BLaER1 treated with 17β-estradiol and CSF1 and Interleukin-3, amounts not matched to agents 10 nM and 100 nM (cell line): ENCODE results near the gene MCTP1.

Source experiments
- H3K27ac ChIP-seq, 11 experiments: shearing (Covaris generic); formaldehyde crosslinking; 2 replicates each; pipeline ENCODE4 v1.8.1; 2022
- H3K27me3 ChIP-seq, 11 experiments: shearing (Covaris generic); formaldehyde crosslinking; 2 replicates each; pipeline ENCODE4 v1.8.1; 2022
- H3K36me3 ChIP-seq, 11 experiments: shearing (Covaris generic); formaldehyde crosslinking; 2 replicates each; pipeline ENCODE4 v1.8.1; 2022
- H3K4me1 ChIP-seq, 10 experiments: shearing (Covaris generic); formaldehyde crosslinking; 2 replicates each; pipeline ENCODE4 v1.8.1; 2022
- H3K4me2 ChIP-seq, 11 experiments: shearing (Covaris generic); formaldehyde crosslinking; 2 replicates each; pipeline ENCODE4 v1.8.1; 2022
- H3K4me3 ChIP-seq, 10 experiments: shearing (Covaris generic); formaldehyde crosslinking; 2 replicates each; pipeline ENCODE4 v1.8.1; 2022
- H3K9ac ChIP-seq, 11 experiments: shearing (Covaris generic); formaldehyde crosslinking; 2 replicates each; pipeline ENCODE4 v1.8.1; 2022
- H3K9me3 ChIP-seq, 11 experiments: shearing (Covaris generic); formaldehyde crosslinking; replicated peaks in 1 of 11; 2 replicates each; pipeline ENCODE4 v1.8.1; 2022
- H4K20me1 ChIP-seq, 11 experiments: shearing (Covaris generic); formaldehyde crosslinking; 2 replicates each; pipeline ENCODE4 v1.8.1; 2022
- Cebpa-rat ChIP-seq, 11 experiments: shearing (Covaris generic); IDR thresholded peaks; 2 replicates each; pipeline ENCODE4 v1.8.1; 2022

MCTP1 gene

DNA sequence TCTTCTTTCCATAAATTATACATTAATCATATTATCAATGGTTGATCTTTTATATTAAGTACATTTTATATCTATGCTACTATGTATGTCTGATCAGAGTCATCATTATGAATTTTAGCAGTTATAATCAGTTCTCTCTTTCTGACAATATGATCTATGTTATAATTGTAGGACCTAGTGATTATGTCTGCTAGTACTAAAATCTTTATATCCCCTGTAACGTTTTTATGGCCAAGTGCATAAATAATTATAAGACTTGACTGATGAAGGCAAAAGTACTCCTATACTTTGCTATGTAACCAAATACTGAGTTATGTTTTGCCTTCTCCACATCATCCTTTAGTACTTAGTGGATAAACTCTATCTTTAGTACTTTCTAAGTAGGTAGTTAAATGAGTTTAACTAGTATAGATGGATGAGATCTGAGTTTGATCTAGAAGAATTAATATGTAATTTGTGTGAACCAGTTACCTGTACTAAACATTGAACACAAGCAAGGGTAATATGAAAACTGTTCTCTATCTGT lies 591.0 kb downstream of the MCTP1 start:
- H3K27me3 ChIP-seq: no peaks in the 10 kb centered on the region
- H3K36me3 ChIP-seq: peaks cover 4 to 79% (median 28%) of the 10 kb centered on the region in 11 experiments; a peak in 17 of 22 replicates
- H3K9ac ChIP-seq: no peak overlapping the region
- no peak overlapping the region for H3K4me2 ChIP-seq
- H4K20me1 ChIP-seq: no peaks in the 10 kb centered on the region; a peak in 1 of 22 replicates
- TF ChIP-seq Cebpa-rat (IDR thresholded peaks at IDR 0.05): no peak
- H3K4me3 ChIP-seq: no peak overlapping the region
- H3K9me3 ChIP-seq: no peaks in the 10 kb centered on the region
- H3K27ac ChIP-seq: no peak overlapping the region
- H3K4me1 ChIP-seq: no peaks in the 10 kb centered on the region

DNA sequence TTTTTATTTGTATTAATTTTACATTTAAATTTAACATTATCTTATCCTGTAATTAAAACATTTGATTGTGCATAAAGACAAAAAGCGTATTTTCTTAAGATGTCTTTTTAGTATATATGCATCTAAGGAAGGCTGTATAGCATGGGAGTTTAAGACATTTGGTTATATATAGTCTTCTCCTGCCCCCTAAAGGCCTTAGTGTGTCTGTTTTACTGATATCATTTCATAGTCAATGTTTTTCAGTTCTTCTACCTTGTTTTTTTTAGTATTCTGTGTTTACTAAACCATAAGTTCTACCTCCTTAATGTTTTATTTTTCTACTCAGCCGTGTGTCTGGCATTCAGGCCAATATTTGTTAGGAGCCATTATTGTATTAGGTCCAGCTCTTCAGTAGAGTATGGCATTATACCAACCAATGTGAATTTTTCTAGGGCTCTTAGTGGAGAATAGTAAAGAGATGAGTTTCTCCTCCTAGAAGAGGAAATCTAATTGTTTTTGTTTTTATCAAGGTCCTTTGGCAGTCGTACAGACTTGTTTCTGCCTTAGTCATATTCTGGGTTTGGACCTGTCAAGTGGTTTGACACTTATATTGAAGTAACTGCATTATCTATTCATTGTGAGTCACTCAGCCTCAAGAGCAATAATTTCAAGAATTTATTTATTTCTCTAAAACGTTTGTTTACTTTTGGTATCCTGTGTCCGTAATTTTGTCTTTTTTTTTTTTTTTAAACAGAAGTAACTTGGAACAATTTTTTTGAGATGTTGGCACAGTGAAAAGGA lies 591.7 kb downstream of the MCTP1 start:
- no peak overlapping the region for H3K4me3 ChIP-seq
- no peaks in the 10 kb centered on the region for H3K4me1 ChIP-seq
- H4K20me1 ChIP-seq: no peaks in the 10 kb centered on the region; a peak in 1 of 22 replicates
- peaks cover 4 to 86% (median 33%) of the 10 kb centered on the region in 11 experiments; a peak in 17 of 22 replicates for H3K36me3 ChIP-seq
- no peaks in the 10 kb centered on the region for H3K27me3 ChIP-seq
- H3K27ac ChIP-seq: no peak overlapping the region
- H3K4me2 ChIP-seq: no peak overlapping the region
- no peak for TF ChIP-seq Cebpa-rat (IDR thresholded peaks at IDR 0.05)
- H3K9me3 ChIP-seq: no peaks in the 10 kb centered on the region
- no peak overlapping the region for H3K9ac ChIP-seq

DNA sequence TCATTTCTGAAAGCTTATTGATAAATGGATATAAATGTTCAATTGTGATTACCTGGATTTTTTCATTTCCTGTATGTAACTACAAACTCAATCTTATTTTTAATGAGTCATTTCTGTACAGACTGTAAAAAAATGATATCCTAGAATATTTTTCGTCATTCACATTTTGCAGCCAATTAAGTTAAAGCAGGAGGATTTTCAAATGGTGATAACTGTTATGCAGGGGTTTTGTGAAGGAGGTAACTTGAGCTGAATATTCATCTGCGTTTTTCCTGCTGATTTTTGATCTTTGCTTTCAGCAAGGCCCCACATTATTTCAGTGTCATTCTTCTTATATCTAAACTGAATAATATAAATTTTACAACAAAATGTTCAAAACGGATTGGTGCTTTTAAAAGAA lies 592.3 kb downstream of the MCTP1 start:
- no peak overlapping the region for H3K4me3 ChIP-seq
- no peak overlapping the region for H3K9ac ChIP-seq
- H3K4me1 ChIP-seq: no peaks in the 10 kb centered on the region
- H3K9me3 ChIP-seq: no peaks in the 10 kb centered on the region
- no peaks in the 10 kb centered on the region for H3K27me3 ChIP-seq
- H3K4me2 ChIP-seq: no peak overlapping the region
- H4K20me1 ChIP-seq: no peaks in the 10 kb centered on the region
- no peak overlapping the region for H3K27ac ChIP-seq
- peaks cover 4 to 87% (median 33%) of the 10 kb centered on the region in 11 experiments; a peak in 17 of 22 replicates for H3K36me3 ChIP-seq
- no peak for TF ChIP-seq Cebpa-rat (IDR thresholded peaks at IDR 0.05)

DNA sequence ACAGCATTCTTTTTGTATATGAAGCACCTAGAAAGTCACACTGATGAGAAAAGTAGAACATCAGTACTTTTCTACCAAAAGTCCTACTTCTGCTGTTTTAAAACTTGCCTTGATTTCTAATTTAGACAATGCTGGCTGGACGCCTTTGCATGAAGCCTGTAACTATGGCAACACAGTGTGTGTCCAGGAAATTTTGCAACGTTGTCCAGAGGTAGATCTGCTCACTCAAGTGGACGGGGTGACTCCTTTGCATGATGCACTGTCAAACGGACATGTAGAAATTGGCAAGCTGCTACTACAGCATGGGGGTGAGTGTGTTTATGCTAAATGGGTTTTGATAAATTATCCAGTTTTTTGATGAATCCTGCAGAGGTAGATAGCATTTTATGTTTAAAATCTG lies 592.9 kb downstream of the MCTP1 start:
- Histone ChIP-seq H4K20me1 (no peaks in the 10 kb centered on the region), H3K27me3 (no peaks in the 10 kb centered on the region), H3K9me3 (no peaks in the 10 kb centered on the region), H3K27ac (no peak overlapping the region), H3K4me2 (no peak overlapping the region), H3K36me3 (peaks cover 9 to 87% (median 39%) of the 10 kb centered on the region in 11 experiments), H3K4me3 (no peak overlapping the region), H3K4me1 (no peaks in the 10 kb centered on the region), H3K9ac (no peak overlapping the region)
- no peak for TF ChIP-seq Cebpa-rat (IDR thresholded peaks at IDR 0.05)

DNA sequence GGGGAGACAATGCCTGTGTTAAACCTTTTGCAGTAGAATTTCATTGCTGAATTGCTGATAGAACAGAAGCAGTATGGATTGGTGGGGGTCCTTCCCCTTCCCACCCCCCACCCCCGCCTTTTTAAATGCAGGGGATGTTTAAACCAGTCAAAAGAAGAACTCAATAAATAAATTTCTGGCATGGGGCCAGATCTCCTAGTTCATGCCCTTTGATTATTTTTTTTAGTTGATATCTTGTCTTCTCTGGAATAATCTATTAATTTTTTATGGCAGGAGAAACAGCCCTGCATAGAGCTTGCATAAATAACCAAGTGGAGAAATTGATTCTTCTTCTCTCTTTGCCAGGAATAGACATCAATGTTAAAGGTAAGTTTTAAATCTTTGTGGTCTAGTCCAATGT lies 593.6 kb downstream of the MCTP1 start:
- no peak for TF ChIP-seq Cebpa-rat (IDR thresholded peaks at IDR 0.05)
- Histone ChIP-seq H3K9ac (no peak overlapping the region), H3K27ac (no peak overlapping the region), H3K9me3 (no peaks in the 10 kb centered on the region), H3K27me3 (no peaks in the 10 kb centered on the region), H4K20me1 (no peaks in the 10 kb centered on the region), H3K4me3 (no peak overlapping the region), H3K4me2 (no peak overlapping the region), H3K36me3 (peaks cover 9 to 87% (median 46%) of the 10 kb centered on the region in 11 experiments), H3K4me1 (no peaks in the 10 kb centered on the region)

DNA sequence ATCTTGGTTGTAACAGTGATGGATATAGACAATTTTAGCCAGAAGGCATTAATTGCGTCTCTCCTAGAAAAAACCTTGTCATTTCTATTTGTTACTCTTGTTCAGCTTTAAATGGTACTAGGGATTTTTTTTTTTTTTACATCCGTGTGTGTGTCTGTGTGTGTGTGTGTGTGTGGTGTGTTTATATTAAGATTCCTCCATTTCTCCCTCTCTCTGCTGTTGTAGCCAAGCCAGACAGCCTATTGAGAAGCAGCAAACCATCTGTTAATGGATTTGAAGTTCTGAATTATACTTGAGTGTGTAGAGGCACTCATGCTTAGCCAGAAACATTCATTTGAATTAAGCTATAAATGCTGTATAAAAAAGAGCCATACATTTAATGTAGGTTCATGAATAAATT lies 594.1 kb downstream of the MCTP1 start:
- H3K9me3 ChIP-seq: no peaks in the 10 kb centered on the region
- H3K4me3 ChIP-seq: no peak overlapping the region
- no peaks in the 10 kb centered on the region for H3K4me1 ChIP-seq
- peaks cover 9 to 87% (median 46%) of the 10 kb centered on the region in 11 experiments for H3K36me3 ChIP-seq
- H4K20me1 ChIP-seq: no peaks in the 10 kb centered on the region
- H3K9ac ChIP-seq: no peak overlapping the region
- H3K27ac ChIP-seq: no peak overlapping the region
- H3K27me3 ChIP-seq: no peaks in the 10 kb centered on the region
- H3K4me2 ChIP-seq: no peak overlapping the region
- TF ChIP-seq Cebpa-rat (IDR thresholded peaks at IDR 0.05): no peak

DNA sequence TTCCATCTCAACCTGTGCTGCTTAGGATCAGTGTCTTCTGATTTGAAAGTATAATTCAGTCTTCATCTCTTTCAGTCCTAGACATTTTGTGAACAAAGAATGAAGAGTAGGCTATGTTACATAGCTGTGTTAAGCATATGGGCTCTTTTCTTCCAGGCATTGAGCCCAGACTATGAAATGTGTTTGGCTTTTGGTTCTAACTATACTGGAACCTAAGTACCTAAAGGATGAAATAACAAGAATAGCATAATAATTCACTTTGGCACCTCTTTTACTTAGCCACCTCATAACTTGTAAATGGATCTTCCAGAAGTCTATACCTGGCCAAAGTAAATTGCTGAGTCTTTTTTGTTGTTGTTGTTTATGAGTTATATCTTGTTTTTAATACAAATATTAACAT lies 595.0 kb downstream of the MCTP1 start:
- Histone ChIP-seq H3K4me2 (no peak overlapping the region), H3K4me1 (no peaks in the 10 kb centered on the region), H4K20me1 (no peaks in the 10 kb centered on the region), H3K9me3 (no peaks in the 10 kb centered on the region), H3K27ac (no peak overlapping the region), H3K9ac (no peak overlapping the region), H3K36me3 (peaks cover 9 to 86% (median 44%) of the 10 kb centered on the region in 11 experiments), H3K4me3 (no peak overlapping the region), H3K27me3 (no peaks in the 10 kb centered on the region)
- no peak for TF ChIP-seq Cebpa-rat (IDR thresholded peaks at IDR 0.05)

DNA sequence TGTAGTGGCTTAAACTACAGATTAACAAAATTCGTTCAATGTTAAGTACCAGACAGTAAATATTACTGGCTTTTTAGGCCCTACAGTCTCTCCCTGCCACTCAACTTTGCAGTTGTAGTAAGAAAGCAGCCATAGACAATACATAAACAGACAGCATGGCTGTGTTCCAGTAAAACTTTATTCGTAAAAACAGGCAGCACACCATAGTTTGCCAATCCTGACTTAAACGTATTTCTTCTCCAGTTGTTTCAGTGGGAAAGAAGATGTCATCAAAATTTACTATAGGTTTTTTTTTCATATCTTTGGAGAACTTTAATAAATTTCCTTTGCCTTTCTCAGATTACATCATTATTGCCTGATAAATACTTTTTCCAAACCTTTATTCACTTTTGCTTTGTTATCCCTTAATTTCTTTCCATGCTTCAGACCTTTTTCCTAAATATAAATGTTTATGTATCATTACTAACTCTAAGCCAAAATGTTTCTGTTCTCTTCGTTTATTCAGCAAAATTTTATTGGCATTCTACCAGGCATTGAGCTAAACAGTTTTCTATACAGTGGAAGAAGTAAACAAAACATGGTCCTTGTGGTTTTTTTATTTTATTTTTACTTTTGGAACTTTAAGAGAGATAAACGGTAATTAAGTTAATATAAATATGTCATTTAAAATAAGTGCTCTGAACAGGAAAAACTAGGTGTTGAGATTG lies 601.9 kb downstream of the MCTP1 start:
- H3K27me3 ChIP-seq: no peaks in the 10 kb centered on the region
- peaks cover 6 to 76% (median 31%) of the 10 kb centered on the region in 11 experiments for H3K36me3 ChIP-seq
- no peak overlapping the region for H3K27ac ChIP-seq
- TF ChIP-seq Cebpa-rat (IDR thresholded peaks at IDR 0.05): no peak
- no peaks in the 10 kb centered on the region for H3K9me3 ChIP-seq
- H3K9ac ChIP-seq: no peak overlapping the region
- no peaks in the 10 kb centered on the region for H3K4me1 ChIP-seq
- no peaks in the 10 kb centered on the region for H4K20me1 ChIP-seq
- H3K4me3 ChIP-seq: no peak overlapping the region
- no peak overlapping the region for H3K4me2 ChIP-seq

DNA sequence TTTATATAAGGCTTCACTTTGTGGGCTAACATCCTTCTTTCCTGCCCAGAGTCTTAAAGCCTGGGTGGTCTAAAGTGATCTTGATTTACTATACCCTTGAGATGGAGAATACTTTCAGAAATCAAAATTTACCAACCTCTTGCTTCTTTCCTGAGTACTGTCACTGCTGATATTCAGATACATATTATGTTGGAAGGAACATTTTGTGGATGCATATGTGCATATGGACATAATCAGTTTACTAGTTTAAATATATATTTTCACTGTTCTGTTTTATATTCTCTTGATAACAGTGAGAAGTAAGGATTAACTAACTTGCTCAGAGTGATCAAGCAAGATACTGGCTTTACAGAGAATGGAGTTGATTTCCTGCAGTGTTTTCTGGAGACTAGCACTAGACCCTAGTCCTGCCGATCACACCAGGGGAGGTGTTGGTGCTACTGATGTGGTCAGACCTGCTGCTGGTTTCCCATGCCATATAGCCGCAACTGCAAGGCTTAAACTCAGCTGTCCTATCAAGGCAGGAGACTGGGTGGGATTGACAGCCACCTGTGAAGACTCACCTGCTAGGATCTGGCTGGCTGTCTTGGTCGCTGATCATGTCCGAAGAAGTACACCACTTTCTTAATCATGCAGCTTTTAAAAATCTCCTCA lies 608.8 kb downstream of the MCTP1 start:
- no peak for TF ChIP-seq Cebpa-rat (IDR thresholded peaks at IDR 0.05)
- Histone ChIP-seq H3K27ac (no peak overlapping the region), H3K4me1 (peaks cover 0 to 4% (median 0%) of the 10 kb centered on the region in 10 experiments; a peak in 2 of 20 replicates), H4K20me1 (no peaks in the 10 kb centered on the region), H3K36me3 (peaks cover 7 to 63% (median 29%) of the 10 kb centered on the region in 11 experiments; a peak in 18 of 22 replicates), H3K9ac (no peak overlapping the region), H3K4me3 (no peak overlapping the region), H3K9me3 (no peaks in the 10 kb centered on the region), H3K4me2 (no peak overlapping the region), H3K27me3 (no peaks in the 10 kb centered on the region)
